Esophagus muscularis mucosa (tissue), 4 donors: ENCODE data around the gene GNL2. TPM values are rescaled to one million over a fixed set of nuclear protein-coding genes. Genes with fewer than 3 reads are reported as not detected.

ENCODE experiments used
- DNase-seq: peaks from one replicate; pipeline ENCODE4 v3.0.0-alpha.2; 2017; ENCODE audit errors: extremely low spot score
- H3K27ac ChIP-seq, 4 donors: fragments of 200-600 bp; sonication (generic); replicated peaks in 1 of 4; 1 replicate in 3 of 4; 2 replicates in 1 of 4; pipeline ENCODE4 v1.5.1; 2016 to 2019; ENCODE audit warnings: mild to moderate bottlenecking in 1 of 4
- H3K27me3 ChIP-seq, 4 donors: fragments of 200-600 bp; sonication (generic); one replicate each; pipeline versions ENCODE4 v1.5.1 to v1.6.0; 2016 to 2019
- H3K36me3 ChIP-seq, 4 donors: fragments of 200-600 bp; sonication (generic); one replicate each; pipeline ENCODE4 v1.5.1; 2016 to 2019
- H3K4me1 ChIP-seq, 4 donors: fragments of 200-600 bp; sonication (generic); one replicate each; pipeline ENCODE4 v1.5.1; 2016 to 2019
- H3K4me3 ChIP-seq, 4 donors: fragments of 200-600 bp; sonication (generic); 1 replicate in 2 of 4; 2 replicates in 2 of 4; pipeline ENCODE4 v1.5.1; 2016 to 2019; ENCODE audit warnings: mild to moderate bottlenecking in 4 of 4, moderate library complexity in 1 of 4
- H3K9me3 ChIP-seq, 4 donors: fragments of 200-600 bp; sonication (generic); 1 replicate in 3 of 4; 2 replicates in 1 of 4; pipeline ENCODE4 v1.5.1; 2016 to 2019
- CTCF ChIP-seq, 3 experiments: fragments of 200-600 bp in 2 of 3; fragments of 450-650 bp in 1 of 3; sonication (generic) in 2 of 3; IDR thresholded peaks; one replicate each; pipeline ENCODE4 v1.5.1; 2017 to 2019; ENCODE audit warnings: antibody characterized with exemption in 3 of 3, mild to moderate bottlenecking in 2 of 3, moderate library complexity in 1 of 3
- EP300 ChIP-seq: sonication (generic); formaldehyde crosslinking; IDR thresholded peaks from one replicate; pipeline ENCODE4 v1.6.1; 2017; ENCODE audit warnings: antibody characterized with exemption
- POLR2A ChIP-seq: fragments of 450-650 bp; IDR thresholded peaks from one replicate; pipeline ENCODE4 v1.6.1; 2017; ENCODE audit warnings: antibody characterized with exemption, moderate library complexity, mild to moderate bottlenecking, low read depth
- POLR2AphosphoS5 ChIP-seq, 2 donors: sonication (generic); formaldehyde crosslinking; IDR thresholded peaks; one replicate each; pipeline ENCODE4 v1.6.1; 2017; ENCODE audit warnings: antibody characterized with exemption in 2 of 2
- WGBS: methylation state at CpG from one replicate; pipeline ENCODE4 v1.1.5; 2018; 5-methylcytosine and 5-hydroxymethylcytosine counted together
- intact Hi-C: fragments of 100-400 bp; cut with DNase I; formaldehyde crosslinking; loops from one replicate; pipeline ENCODE4 v1.15.1; 2023
- total RNA-seq, 4 donors: library from RNA; depleted of rRNA; stranded (reverse); fragments of >200 nt; gene quantifications; one replicate each; pipeline versions ENCODE4 v1.1.0 to v1.2.1, GENCODE V29; 2016

GNL2 gene
- total RNA-seq, 4 donors from 2014 or later = 25.1 to 36.4 (median 27.0) TPM

GRCh38 chr1:37605806-37606474 is 10.2 kb upstream of the GNL2 start:
- intact Hi-C loops = no loop called here
- Histone ChIP-seq H3K27me3 (peaks cover 0 to 28% (median 0%) of the 10 kb centered on the region in 4 donors), H3K27ac (peak overlapping the region in 2 of 4 donors; percentile 20 to 28), H3K4me3 (no peak overlapping the region), H3K4me1 (peaks cover 0 to 18% (median 15%) of the 10 kb centered on the region in 4 donors), H3K36me3 (no peaks in the 10 kb centered on the region), H3K9me3 (no peaks in the 10 kb centered on the region)
- WGBS = 59% methylated on average over 9 of the region's 9 CpGs
- TF ChIP-seq EP300 (no peak), CTCF (IDR thresholded peaks at IDR 0.05) (no peak), POLR2A (no peak), POLR2AphosphoS5 (IDR thresholded peaks at IDR 0.05) (no peak)
- DNase-seq = no peak

- no peak for DNase-seq
- H3K9me3 ChIP-seq = no peaks in the 10 kb centered on the region
- H3K4me1 ChIP-seq = peaks cover 0 to 18% (median 15%) of the 10 kb centered on the region in 4 donors
- peaks cover 0 to 28% (median 0%) of the 10 kb centered on the region in 4 donors for H3K27me3 ChIP-seq
- TF ChIP-seq EP300 (no peak), POLR2AphosphoS5 (IDR thresholded peaks at IDR 0.05) (no peak)
- no peak overlapping the region for H3K27ac ChIP-seq
- intact Hi-C loops = no loop called here
- no peak overlapping the region for H3K4me3 ChIP-seq
- WGBS = 80% methylated on average over 12 of the region's 12 CpGs
- no peaks in the 10 kb centered on the region for H3K36me3 ChIP-seq
These were observed 9.4 kb upstream of the GNL2 start for GRCh38 chr1:37605061-37605650.

GRCh38 chr1:37602750-37603694 is 7.3 kb upstream of the GNL2 start:
- Histone ChIP-seq H3K4me1 (peaks cover 0 to 18% (median 15%) of the 10 kb centered on the region in 4 donors), H3K9me3 (no peaks in the 10 kb centered on the region), H3K27me3 (peaks cover 0 to 23% (median 0%) of the 10 kb centered on the region in 4 donors), H3K27ac (no peak overlapping the region), H3K36me3 (no peaks in the 10 kb centered on the region), H3K4me3 (no peak overlapping the region)
- no peak for DNase-seq
- 36% methylated on average over 8 of the region's 8 CpGs for WGBS
- intact Hi-C loops = no loop called here
- TF ChIP-seq POLR2AphosphoS5 (IDR thresholded peaks at IDR 0.05) (no peak), CTCF (IDR thresholded peaks at IDR 0.05) (peak; percentile 48 to 63 (median 56))

- Histone ChIP-seq H3K4me1 (peaks cover 0 to 17% (median 14%) of the 10 kb centered on the region in 4 donors), H3K4me3 (no peak overlapping the region), H3K36me3 (no peaks in the 10 kb centered on the region), H3K27ac (no peak overlapping the region), H3K9me3 (no peaks in the 10 kb centered on the region), H3K27me3 (peaks cover 0 to 13% (median 0%) of the 10 kb centered on the region in 4 donors)
- intact Hi-C loops = loop anchor here (2.0 kb wide), 1 partner anchor 81 kb away; no protein-coding TSS in a partner anchor
- DNase-seq = no peak
- TF ChIP-seq CTCF (IDR thresholded peaks at IDR 0.05) = no peak
- no peak for TF ChIP-seq EP300
- no peak for TF ChIP-seq POLR2A
- TF ChIP-seq POLR2AphosphoS5 (IDR thresholded peaks at IDR 0.05) = no peak
These were observed 5.7 kb upstream of the GNL2 start for GRCh38 chr1:37601441-37601840.

GRCh38 chr1:37599940-37600339 is 4.2 kb upstream of the GNL2 start:
- no peak overlapping the region for H3K27ac ChIP-seq
- H3K4me3 ChIP-seq = no peak overlapping the region
- H3K4me1 ChIP-seq = peaks cover 6 to 16% (median 15%) of the 10 kb centered on the region in 4 donors
- intact Hi-C loops = loop anchor here (2.0 to 10.0 kb wide), 3 partner anchors 83 to 205 kb away; partner anchors contain the start of genes C1orf122, MEAF6 and YRDC
- TF ChIP-seq POLR2A = no peak
- TF ChIP-seq POLR2AphosphoS5 (IDR thresholded peaks at IDR 0.05) = no peak
- no peak for TF ChIP-seq CTCF (IDR thresholded peaks at IDR 0.05)
- TF ChIP-seq EP300 = no peak
- DNase-seq = no peak
- peaks cover 0 to 13% (median 0%) of the 10 kb centered on the region in 4 donors for H3K27me3 ChIP-seq
- WGBS = 74% methylated on average over 5 of the region's 5 CpGs
- H3K36me3 ChIP-seq = no peaks in the 10 kb centered on the region
- no peaks in the 10 kb centered on the region for H3K9me3 ChIP-seq
